ENCODE results near the gene LSMEM2.
"Not testable (repeated sequence)": the region's sequence is repeated elsewhere in the genome, so short reads cannot be mapped to it uniquely, and the experiment has no call there.

LSMEM2 gene

DNA sequence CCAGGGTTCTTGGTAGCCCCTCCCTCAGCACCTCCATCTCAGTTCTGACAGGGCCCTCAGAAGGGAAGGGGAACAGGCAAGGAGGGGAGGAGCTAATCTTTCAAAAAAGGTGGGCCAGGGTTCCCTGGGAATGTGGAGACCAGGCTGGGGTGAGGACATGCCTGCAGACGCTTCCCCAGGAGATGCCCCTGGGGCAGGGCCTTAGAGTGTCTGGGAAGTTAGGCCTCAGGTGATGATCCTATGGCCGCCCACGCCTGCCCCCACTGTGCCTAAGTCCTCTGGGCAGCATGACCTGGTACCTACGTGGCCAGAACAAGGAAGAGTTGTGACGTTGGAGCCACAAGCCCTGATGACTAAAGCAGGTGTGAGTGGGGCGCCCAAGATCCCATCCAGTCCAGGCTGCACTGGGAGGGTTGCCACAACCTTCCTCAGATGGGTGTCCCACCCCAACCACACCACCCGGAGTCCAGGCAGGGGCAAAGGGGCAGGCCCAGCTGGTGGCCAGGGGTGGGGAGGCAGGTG is 13.9 kb upstream of the LSMEM2 start:
- DNase-seq (ENCODE audit: low read depth in 2 of 2): no peak

DNA sequence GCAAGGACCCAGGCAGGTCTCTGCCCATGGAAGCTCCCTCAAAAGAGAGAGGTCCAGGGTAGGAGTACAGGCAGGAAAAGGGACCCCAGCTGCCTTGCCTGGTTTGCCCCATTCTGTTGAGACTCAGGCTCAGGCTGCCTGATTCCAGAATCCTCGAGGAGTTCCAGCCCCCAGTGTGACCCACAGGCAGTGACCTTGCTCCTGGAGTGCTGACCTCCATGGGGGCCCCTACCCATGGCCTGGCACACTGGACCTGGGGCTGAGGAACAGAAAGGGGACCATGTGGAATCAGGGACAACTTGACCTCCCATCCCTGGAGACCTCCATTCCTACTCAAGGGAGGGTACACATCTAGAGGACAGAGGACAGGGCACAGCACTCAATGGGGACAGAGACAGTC is 13.3 kb upstream of the LSMEM2 start:
- no peak for DNase-seq (ENCODE audit: low read depth in 2 of 2)

DNA sequence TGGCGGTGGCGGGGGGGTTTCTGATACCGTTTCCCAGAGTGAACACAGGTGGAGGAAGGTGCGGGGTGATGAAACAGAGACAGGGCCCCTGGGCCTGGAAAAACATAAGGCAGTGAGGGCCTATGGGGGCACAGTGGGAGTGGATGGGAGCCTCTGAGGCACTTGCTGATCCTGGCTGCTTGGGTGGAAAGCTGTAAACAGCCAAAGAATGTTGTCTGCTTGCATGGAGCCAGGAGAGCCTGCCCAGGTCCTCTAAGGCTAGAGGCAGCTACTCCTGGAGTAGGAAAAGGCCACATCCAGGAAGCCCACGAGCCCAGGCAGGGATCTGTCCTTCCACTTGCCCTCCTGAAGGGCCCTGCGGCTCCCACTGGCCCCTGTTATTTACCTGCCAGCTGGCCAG is 12.9 kb upstream of the LSMEM2 start:
- no peak for DNase-seq (ENCODE audit: low read depth in 2 of 2)

DNA sequence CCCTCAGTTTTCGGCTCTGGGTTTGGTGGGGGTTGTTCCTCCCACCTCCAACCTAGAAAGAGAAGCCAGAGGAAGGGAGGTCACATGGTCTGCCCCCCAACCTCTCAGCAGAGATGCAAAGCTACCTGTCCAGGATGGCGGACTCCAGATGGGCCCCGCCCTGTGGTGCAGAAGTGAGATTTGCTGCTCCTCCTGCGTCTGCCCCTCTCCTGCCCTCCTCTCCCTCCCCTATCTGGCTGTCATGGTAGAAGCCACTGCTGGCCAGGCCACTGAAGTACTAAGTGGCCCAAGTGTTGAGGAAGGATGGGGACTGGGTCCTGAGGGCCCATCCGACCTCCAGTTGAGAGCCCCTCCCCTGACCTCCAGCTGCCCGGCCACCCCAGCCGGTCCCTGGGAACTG is 12.1 kb upstream of the LSMEM2 start:
- DNase-seq (ENCODE audit: low read depth in 2 of 2): no peak

DNA sequence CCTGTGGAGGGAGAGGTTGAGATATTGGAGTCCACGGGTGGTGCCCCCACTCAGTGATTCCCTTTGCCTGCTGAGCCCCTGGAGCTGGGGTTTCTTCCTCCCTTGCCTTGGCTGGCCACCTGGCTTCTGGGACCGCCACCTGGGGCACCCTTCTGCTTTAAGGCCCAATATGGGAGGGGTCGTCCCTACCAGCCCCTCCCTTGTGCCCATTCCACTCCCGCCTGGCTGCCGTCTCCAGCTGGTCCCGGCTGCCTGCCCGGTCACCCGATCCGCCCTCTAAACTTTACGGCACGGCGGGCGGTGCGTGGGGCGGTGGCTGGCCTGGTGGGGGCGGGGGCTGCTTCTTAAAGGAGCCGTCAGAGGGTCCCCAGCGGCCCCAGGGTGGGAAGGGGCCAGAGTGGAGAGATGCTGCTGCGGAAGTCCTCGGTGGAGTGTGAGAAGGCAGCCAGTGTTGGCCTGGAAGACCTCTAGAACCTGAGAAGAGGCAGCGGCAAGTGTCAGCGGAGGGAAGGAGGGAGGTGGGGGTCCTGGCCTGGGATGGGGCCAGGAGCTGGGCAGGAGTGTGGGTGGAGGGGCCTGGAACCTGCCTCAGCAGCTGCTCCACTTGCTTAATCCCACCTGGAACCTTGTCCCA is 11.5 kb upstream of the LSMEM2 start:
- DNase-seq (ENCODE audit: low read depth in 2 of 2): no peak

DNA sequence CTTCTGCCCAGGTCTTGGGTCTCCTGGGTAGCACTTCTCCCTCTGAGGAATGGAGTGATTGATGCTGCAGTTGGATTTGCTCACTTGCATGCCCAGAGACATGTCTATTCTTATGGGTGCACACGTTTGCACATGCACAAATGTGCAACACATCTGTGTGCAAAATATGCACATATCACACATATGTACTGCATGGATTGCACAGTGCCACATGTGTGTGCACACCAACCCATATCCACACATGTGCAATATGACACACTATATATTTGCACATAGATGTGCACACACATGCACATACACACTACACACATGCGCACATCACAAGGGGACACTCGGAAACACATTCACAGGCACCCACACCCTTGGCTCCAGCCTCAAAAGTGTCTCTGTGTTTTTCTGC is 10.6 kb upstream of the LSMEM2 start:
- no peak for DNase-seq (ENCODE audit: low read depth in 2 of 2)

DNA sequence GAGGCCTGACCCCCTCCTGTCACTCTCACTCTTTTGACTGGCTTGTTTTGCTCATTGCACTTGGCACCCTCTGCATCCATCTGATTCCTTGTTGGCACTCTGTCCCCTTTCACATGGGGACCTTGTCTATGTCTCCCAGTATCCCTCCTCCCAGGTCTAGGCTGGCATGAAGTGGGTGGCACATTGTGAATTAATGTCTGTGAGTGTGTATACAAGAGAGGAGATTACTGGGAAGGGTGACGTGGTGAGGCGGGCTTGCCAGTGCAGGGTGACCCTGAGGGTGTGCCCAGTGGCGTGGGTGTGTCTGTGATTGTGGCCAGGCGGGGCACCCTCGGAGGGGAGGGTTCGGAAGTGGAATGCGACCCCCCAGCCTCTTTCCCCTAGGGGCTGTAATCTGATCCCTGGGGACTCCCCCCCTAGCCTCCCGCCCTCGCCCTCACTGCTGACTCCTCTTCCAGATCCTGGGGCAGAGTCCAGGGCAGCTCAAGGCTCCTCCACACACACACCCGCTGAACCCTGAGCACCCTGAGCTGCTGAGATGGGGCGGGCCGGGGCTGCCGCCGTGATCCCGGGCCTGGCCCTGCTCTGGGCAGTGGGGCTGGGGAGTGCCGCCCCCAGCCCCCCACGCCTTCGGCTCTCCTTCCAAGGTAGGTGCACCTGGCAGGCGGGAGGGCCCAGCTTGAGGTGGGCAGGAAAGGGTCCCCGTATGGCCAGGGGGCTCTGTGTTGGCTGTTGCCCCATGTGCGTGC is 10.0 kb upstream of the LSMEM2 start, which contains the start of gene SEMA3B:
TSS of gene SEMA3B (plus strand) at position 445 of the 749 bp plus-strand sequence. CDS start at position 539, 94 bp downstream.
- DNase-seq (ENCODE audit: low read depth in 2 of 2): no peak

DNA sequence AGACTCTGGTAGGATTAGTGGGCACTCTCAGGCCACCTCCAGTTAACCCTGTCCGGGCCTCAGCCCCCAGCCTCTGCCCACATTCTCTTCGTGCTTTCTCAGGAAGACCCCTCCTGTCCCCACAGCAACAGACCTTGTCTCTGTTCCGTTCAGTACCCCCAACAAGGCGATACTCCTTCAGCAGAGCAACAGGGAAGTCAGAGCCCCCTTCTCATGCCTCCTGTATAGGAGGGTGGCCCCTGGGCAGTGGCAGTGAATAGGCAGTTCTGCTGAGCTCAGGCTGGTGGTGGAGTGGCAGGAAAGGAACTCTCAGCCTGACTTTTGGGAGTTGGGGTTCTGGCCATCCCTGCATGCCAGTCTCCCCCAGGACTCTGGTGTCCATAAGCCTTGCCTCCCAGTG is 9.4 kb upstream of the LSMEM2 start:
- no peak for DNase-seq (ENCODE audit: low read depth in 2 of 2)

DNA sequence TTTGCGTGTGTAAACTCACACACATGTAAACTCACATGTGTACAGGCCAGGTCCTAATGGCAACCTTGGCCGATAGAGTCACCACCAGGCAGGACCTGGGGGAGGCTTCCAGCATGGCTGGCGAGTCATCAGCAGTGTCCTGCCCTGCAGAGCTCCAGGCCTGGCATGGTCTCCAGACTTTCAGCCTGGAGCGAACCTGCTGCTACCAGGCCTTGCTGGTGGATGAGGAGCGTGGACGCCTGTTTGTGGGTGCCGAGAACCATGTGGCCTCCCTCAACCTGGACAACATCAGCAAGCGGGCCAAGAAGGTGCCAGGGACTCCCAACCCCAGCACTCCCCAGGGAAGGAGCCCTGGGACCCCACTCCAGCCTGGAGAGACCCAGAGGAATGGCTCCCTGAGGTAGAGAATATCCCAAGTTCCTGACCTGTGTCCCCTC is 8.9 kb upstream of the LSMEM2 start:
- DNase-seq (ENCODE audit: low read depth in 2 of 2): no peak

DNA sequence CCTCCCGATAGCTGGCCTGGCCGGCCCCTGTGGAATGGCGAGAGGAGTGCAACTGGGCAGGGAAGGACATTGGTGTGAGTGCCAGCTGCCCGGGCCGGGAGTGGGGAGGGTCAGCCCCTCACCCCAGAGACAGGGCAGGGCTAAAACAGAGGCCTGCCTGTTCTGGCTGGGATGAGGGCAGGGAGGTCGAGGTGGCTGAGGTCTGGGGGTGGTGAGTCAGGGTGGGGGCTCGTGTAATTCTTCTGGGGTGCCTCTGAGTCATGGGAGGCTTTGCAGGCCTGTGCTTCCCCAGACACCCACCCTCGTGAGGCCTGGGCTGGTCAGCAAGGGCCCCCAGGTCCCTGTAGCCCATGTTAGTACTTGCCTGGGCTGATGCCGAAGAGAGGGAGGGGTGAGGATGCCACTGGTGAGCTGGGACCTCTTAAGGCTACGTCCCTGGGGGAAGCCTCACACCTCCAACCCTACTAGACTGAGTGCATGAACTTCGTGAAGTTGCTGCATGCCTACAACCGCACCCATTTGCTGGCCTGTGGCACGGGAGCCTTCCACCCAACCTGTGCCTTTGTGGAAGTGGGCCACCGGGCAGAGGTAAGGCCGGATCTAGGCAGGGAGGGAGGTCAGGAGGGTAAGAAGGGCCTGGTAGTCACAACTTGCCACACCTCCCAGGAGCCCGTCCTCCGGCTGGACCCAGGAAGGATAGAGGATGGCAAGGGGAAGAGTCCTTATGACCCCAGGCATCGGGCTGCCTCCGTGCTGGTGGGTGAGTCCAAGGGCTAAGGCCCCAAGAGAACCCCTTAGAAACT is 8.3 kb upstream of the LSMEM2 start:
- no peak for DNase-seq (ENCODE audit: low read depth in 2 of 2)

DNA sequence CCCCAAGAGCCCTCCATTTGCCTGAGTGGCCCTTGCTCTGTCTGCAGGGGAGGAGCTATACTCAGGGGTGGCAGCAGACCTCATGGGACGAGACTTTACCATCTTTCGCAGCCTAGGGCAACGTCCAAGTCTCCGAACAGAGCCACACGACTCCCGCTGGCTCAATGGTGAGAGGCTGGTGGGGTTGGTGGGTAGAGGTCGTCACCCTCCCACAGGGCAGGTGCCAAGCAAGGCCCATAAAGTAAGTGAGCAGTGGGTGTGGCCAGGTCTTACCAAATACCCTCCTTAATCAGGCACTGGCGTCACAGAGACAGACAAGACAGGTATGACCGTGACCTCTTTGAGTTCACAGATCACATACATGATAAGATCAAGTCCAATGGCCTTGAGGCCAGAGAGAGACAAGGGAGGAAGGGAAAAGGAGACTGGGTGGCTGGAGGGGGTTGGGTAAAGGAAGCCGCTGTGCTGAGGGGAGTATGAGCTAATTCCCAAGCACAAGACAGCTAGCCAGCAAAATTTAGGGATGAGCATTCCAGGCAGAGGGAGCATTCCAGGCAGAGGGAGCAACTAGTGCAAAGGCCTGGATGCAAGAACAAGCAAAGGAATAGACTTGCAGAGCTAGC is 7.5 kb upstream of the LSMEM2 start:
- DNase-seq (ENCODE audit: low read depth in 2 of 2): no peak

DNA sequence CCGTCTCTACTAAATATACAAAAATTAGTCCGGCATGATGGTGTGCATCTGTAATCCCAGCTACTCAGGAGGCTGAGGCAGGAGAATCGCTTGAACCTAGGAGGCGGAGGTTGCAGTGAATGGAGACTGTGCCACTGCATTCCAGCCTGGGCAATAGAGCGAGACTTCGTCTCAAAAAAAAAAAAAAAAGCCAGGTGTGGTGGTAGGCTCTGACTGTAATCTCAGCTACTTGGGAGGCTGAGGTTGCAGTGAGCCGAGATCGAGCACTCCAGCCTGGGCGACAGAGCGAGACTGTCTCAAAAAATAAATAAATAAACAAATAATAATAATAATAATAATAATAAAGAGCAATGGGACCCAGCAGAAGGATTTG is 6.4 kb upstream of the LSMEM2 start:
- DNase-seq (ENCODE audit: low read depth in 2 of 2): not testable (repeated sequence)

DNA sequence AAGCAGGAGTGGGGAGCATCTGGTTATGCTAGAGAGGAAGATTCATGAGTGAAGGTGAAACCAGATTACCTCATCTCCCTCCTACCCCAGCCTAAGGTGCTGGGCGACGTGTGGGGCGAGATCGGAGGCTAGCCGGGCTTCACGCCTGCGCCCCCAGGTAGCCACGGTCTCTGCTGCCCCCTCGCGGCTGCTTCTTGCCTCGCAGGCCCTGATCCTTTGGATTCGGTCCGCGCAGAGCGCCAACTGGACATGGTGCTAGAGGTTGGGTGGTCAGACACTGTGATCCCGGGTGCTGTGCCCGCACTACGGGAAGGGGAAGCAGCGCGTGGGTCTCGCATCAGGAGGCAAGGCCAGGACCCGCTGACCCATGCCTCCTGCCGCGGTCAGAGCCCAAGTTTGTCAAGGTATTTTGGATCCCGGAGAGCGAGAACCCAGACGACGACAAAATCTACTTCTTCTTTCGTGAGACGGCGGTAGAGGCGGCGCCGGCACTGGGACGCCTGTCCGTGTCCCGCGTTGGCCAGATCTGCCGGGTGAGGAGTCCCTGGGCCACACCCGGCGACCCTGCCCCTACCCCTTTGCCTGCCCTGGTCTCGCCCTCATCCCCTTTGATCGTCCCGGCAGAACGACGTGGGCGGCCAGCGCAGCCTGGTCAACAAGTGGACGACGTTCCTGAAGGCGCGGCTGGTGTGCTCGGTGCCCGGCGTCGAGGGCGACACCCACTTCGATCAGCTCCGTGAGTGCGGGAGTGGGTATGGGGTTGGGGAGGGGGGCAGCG is 5.8 kb upstream of the LSMEM2 start:
- peak; percentile 85 to 89 for DNase-seq (ENCODE audit: low read depth in 2 of 2)

DNA sequence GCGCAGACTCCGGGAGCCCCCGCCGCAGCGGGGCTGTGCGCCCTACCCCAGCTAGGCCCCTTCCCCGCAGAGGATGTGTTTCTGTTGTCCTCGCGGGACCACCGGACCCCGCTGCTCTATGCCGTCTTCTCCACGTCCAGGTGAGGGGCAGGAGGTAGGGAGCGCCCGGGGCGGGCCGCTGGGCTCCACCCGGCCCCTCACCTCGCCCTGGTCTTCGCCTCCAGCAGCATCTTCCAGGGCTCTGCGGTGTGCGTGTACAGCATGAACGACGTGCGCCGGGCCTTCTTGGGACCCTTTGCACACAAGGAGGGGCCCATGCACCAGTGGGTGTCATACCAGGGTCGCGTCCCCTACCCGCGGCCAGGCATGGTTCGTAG is 5.2 kb upstream of the LSMEM2 start:
- DNase-seq (ENCODE audit: low read depth in 2 of 2): no peak

DNA sequence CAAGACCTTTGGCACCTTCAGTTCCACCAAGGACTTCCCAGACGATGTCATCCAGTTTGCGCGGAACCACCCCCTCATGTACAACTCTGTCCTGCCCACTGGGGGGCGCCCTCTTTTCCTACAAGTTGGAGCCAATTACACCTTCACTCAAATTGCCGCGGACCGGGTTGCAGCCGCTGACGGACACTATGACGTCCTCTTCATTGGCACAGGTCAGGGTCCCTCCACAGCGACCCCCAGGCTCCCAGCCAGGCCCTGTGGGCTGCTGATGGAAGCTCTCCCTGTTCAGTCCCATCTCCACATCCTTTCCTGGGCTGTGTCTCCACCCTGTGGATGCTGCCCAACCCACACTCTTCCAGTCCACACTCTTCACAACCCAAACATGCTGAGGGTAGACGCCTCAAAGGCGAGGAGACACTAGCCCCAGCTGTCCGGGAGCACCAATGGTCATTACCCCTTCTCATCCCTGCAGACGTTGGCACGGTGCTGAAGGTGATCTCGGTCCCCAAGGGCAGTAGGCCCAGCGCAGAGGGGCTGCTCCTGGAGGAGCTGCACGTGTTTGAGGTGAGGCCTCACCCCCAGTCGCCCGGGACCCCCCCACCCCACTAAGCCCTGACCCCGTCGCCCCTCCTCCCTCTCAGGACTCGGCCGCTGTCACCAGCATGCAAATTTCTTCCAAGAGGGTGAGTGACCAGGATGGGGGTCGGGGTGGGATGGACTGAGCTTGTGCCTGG is 4.3 kb upstream of the LSMEM2 start:
- peak; percentile 60 to 69 for DNase-seq (ENCODE audit: low read depth in 2 of 2)

DNA sequence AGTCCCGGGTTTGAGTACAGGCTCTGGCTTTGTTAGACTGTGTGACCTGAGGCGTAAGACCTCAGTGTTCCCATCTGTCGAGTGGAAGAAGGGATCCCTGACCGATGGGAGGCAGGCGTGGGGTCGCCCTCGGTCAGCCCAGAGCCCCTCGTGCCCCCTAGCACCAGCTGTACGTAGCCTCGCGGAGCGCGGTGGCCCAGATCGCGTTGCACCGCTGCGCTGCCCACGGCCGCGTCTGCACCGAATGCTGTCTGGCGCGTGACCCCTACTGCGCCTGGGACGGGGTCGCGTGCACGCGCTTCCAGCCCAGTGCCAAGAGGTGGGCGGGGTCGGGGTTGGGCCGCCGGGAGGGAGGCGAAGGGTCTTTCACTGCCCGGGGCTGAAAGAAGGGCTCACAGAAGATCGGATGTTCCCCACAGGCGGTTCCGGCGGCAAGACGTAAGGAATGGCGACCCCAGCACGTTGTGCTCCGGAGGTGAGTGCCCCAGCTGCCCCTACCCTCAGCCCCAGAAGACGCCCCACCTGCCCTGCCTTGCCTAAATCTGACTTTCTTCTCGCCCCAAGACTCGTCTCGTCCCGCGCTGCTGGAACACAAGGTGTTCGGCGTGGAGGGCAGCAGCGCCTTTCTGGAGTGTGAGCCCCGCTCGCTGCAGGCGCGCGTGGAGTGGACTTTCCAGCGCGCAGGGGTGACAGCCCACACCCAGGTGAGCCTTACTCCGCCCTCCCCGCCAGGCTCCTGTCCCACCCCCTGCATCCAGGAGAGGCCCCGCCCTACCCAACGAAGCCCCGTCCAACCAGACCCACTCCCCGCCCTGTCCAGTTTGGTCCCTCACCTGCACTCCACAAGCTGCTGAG is 3.5 kb upstream of the LSMEM2 start:
- DNase-seq (ENCODE audit: low read depth in 2 of 2): no peak

DNA sequence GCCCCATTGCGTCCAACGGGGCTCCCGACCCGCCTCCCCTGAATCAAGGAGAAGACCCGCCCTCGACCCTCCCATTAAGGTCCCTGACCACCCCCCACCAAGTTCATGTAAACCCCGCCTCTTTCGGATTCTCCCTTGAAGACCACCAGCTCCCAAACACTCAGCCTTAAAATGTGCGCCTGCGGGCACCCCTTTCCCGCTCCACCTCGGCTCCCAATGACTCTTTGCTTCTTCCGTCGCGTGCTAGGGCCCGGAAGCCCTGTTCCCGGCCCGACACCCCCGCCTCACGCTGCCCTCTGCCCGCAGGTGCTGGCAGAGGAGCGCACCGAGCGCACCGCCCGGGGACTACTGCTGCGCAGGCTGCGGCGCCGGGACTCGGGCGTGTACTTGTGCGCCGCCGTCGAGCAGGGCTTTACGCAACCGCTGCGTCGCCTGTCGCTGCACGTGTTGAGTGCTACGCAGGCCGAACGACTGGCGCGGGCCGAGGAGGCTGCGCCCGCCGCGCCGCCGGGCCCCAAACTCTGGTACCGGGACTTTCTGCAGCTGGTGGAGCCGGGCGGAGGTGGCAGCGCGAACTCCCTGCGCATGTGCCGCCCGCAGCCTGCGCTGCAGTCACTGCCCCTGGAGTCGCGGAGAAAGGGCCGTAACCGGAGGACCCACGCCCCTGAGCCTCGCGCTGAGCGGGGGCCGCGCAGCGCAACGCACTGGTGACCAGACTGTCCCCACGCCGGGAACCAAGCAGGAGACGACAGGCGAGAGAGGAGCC is 2.7 kb upstream of the LSMEM2 start:
- no peak for DNase-seq (ENCODE audit: low read depth in 2 of 2)

DNA sequence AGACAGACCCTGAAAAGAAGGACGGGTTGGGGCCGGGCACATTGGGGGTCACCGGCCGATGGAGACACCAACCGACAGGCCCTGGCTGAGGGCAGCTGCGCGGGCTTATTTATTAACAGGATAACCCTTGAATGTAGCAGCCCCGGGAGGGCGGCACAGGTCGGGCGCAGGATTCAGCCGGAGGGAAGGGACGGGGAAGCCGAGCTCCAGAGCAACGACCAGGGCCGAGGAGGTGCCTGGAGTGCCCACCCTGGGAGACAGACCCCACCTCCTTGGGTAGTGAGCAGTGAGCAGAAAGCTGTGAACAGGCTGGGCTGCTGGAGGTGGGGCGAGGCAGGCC is 2.2 kb upstream of the LSMEM2 start:
- DNase-seq (ENCODE audit: low read depth in 2 of 2): no peak
